ENCODE data around the gene CLPSL2. TPM values are rescaled to one million over a fixed set of nuclear protein-coding genes. Genes with fewer than 3 reads are reported as not detected.

The CLPSL2 gene
- total RNA-seq, 1 donor from 2014 or later = not detected

DNA sequence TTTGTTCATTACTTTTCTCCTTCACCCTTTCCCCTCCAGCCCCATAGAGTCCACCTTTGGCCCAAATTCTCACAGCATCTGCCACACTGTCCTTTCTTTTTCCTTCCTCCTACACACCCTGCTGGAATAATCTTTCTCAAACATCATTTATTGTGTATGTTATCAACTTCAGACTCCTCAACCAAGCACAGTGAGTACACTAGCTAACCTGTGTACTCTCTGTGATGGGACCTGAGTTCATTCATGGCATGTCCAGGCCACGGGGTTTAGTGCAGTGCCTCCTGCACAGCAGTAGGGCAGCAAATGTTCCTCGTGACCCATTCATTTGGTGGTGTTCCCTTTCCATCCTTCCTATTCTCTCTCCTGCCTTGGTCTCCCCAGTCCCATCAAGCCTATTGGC, 46.7 kb upstream of the CLPSL2 start:
- Histone ChIP-seq H3K27me3 (ENCODE audit: insufficient read depth, low read length) (no peaks in the 10 kb centered on the region), H2AFZ (ENCODE audit: low read depth, low read length) (no peak overlapping the region), H3K4me3 (ENCODE audit: insufficient read depth, low read depth, low read length) (no peak overlapping the region), H3K36me3 (ENCODE audit: insufficient read depth, low read length) (no peaks in the 10 kb centered on the region), H3K27ac (ENCODE audit: low read depth, low read length) (no peak overlapping the region), H3K79me2 (ENCODE audit: insufficient read depth, low read length) (no peaks in the 10 kb centered on the region), H3K4me2 (ENCODE audit: low read length) (no peak overlapping the region), H3K9me3 (ENCODE audit: insufficient read depth, low read depth, low read length) (no peaks in the 10 kb centered on the region), H3K4me1 (ENCODE audit: insufficient read depth, low read length) (peaks cover 36% of the 10 kb centered on the region), H4K20me1 (ENCODE audit: insufficient read depth, low read length) (no peaks in the 10 kb centered on the region), H3K9ac (ENCODE audit: low read length) (no peak overlapping the region)
- H3K4me3 Mint-ChIP-seq (ENCODE audit: unreplicated experiment) = peak overlapping the region; percentile 59
- FAIRE-seq = no peak
- H3K4me1 Mint-ChIP-seq (ENCODE audit: low read depth, unreplicated experiment) = peaks cover 32% of the 10 kb centered on the region
- H3K27ac Mint-ChIP-seq (ENCODE audit: unreplicated experiment) = no peak overlapping the region
- DNase-seq (ENCODE audit: low read depth) = no peak
- TF ChIP-seq, protein P1, sequence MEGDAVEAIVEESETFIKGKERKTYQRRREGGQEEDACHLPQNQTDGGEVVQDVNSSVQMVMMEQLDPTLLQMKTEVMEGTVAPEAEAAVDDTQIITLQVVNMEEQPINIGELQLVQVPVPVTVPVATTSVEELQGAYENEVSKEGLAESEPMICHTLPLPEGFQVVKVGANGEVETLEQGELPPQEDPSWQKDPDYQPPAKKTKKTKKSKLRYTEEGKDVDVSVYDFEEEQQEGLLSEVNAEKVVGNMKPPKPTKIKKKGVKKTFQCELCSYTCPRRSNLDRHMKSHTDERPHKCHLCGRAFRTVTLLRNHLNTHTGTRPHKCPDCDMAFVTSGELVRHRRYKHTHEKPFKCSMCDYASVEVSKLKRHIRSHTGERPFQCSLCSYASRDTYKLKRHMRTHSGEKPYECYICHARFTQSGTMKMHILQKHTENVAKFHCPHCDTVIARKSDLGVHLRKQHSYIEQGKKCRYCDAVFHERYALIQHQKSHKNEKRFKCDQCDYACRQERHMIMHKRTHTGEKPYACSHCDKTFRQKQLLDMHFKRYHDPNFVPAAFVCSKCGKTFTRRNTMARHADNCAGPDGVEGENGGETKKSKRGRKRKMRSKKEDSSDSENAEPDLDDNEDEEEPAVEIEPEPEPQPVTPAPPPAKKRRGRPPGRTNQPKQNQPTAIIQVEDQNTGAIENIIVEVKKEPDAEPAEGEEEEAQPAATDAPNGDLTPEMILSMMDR (IDR thresholded peaks at IDR 0.05; ENCODE audit: insufficient read depth, low read depth, low read length) = no peak
- no peak for TF ChIP-seq EZH2 (IDR thresholded peaks at IDR 0.05; ENCODE audit: insufficient read depth, low read length)
- H3K9me3 Mint-ChIP-seq (ENCODE audit: unreplicated experiment) = no peaks in the 10 kb centered on the region
- peaks cover 22% of the 10 kb centered on the region for H3K27me3 Mint-ChIP-seq (ENCODE audit: low read depth, unreplicated experiment)
- H3K36me3 Mint-ChIP-seq (ENCODE audit: low read depth, unreplicated experiment) = no peaks in the 10 kb centered on the region

GRCh38 chr6:35730745-35731413, 45.5 kb upstream of the CLPSL2 start:
- no peaks in the 10 kb centered on the region for H4K20me1 ChIP-seq (ENCODE audit: insufficient read depth, low read length)
- no peak overlapping the region for H3K27ac ChIP-seq (ENCODE audit: low read depth, low read length)
- peak overlapping the region; percentile 88 for H3K4me2 ChIP-seq (ENCODE audit: low read length)
- no peaks in the 10 kb centered on the region for H3K36me3 ChIP-seq (ENCODE audit: insufficient read depth, low read length)
- peaks cover 36% of the 10 kb centered on the region for H3K4me1 ChIP-seq (ENCODE audit: insufficient read depth, low read length)
- H3K9me3 ChIP-seq (ENCODE audit: insufficient read depth, low read depth, low read length) = no peaks in the 10 kb centered on the region
- DNase-seq (ENCODE audit: low read depth) (no peak), FAIRE-seq (no peak)
- H2AFZ ChIP-seq (ENCODE audit: low read depth, low read length) = no peak overlapping the region
- Mint-ChIP-seq H3K9me3 (ENCODE audit: unreplicated experiment) (no peaks in the 10 kb centered on the region), H3K36me3 (ENCODE audit: low read depth, unreplicated experiment) (no peaks in the 10 kb centered on the region), H3K27me3 (ENCODE audit: low read depth, unreplicated experiment) (peaks cover 21% of the 10 kb centered on the region), H3K27ac (ENCODE audit: unreplicated experiment) (no peak overlapping the region), H3K4me1 (ENCODE audit: low read depth, unreplicated experiment) (peaks cover 28% of the 10 kb centered on the region), H3K4me3 (ENCODE audit: unreplicated experiment) (peak overlapping the region; percentile 74)
- peak overlapping the region; percentile 32 for H3K4me3 ChIP-seq (ENCODE audit: insufficient read depth, low read depth, low read length)
- H3K9ac ChIP-seq (ENCODE audit: low read length) = no peak overlapping the region
- H3K79me2 ChIP-seq (ENCODE audit: insufficient read depth, low read length) = no peaks in the 10 kb centered on the region
- TF ChIP-seq EZH2 (IDR thresholded peaks at IDR 0.05; ENCODE audit: insufficient read depth, low read length) = no peak
- TF ChIP-seq, protein P1 (IDR thresholded peaks at IDR 0.05; ENCODE audit: insufficient read depth, low read depth, low read length) = no peak
- no peaks in the 10 kb centered on the region for H3K27me3 ChIP-seq (ENCODE audit: insufficient read depth, low read length)

- no peak for FAIRE-seq
- no peaks in the 10 kb centered on the region for H3K27me3 ChIP-seq (ENCODE audit: insufficient read depth, low read length)
- peak overlapping the region; percentile 83 for H3K9ac ChIP-seq (ENCODE audit: low read length)
- H3K36me3 ChIP-seq (ENCODE audit: insufficient read depth, low read length) = no peaks in the 10 kb centered on the region
- peak overlapping the region; percentile 70 for H3K27ac ChIP-seq (ENCODE audit: low read depth, low read length)
- peak overlapping the region; percentile 85 for H2AFZ ChIP-seq (ENCODE audit: low read depth, low read length)
- H3K9me3 Mint-ChIP-seq (ENCODE audit: unreplicated experiment) = no peaks in the 10 kb centered on the region
- no peaks in the 10 kb centered on the region for H3K9me3 ChIP-seq (ENCODE audit: insufficient read depth, low read depth, low read length)
- H3K27ac Mint-ChIP-seq (ENCODE audit: unreplicated experiment) = peak overlapping the region; percentile 41
- peak; percentile 65 for DNase-seq (ENCODE audit: low read depth)
- TF ChIP-seq, protein P1 (IDR thresholded peaks at IDR 0.05; ENCODE audit: insufficient read depth, low read depth, low read length) = no peak
- TF ChIP-seq EZH2 (IDR thresholded peaks at IDR 0.05; ENCODE audit: insufficient read depth, low read length) = no peak
- no peaks in the 10 kb centered on the region for H4K20me1 ChIP-seq (ENCODE audit: insufficient read depth, low read length)
- H3K4me1 ChIP-seq (ENCODE audit: insufficient read depth, low read length) = peaks cover 31% of the 10 kb centered on the region
- peak overlapping the region; percentile 86 for H3K4me3 Mint-ChIP-seq (ENCODE audit: unreplicated experiment)
- no peaks in the 10 kb centered on the region for H3K79me2 ChIP-seq (ENCODE audit: insufficient read depth, low read length)
- H3K36me3 Mint-ChIP-seq (ENCODE audit: low read depth, unreplicated experiment) = no peaks in the 10 kb centered on the region
- H3K4me2 ChIP-seq (ENCODE audit: low read length) = peak overlapping the region; percentile 88
- peaks cover 24% of the 10 kb centered on the region for H3K27me3 Mint-ChIP-seq (ENCODE audit: low read depth, unreplicated experiment)
- peaks cover 26% of the 10 kb centered on the region for H3K4me1 Mint-ChIP-seq (ENCODE audit: low read depth, unreplicated experiment)
- peak overlapping the region; percentile 64 for H3K4me3 ChIP-seq (ENCODE audit: insufficient read depth, low read depth, low read length)
Measured at GRCh38 chr6:35731414-35731735, 45.0 kb upstream of the CLPSL2 start.

All from astrocyte (in vitro differentiated cells and primary cell).